Measurements from ENCODE around the gene SCRN2.

The SCRN2 gene

GRCh38 chr17:47802341-47803022 is 38.6 kb downstream of the SCRN2 start:
- DNase-seq: peak; percentile 89

- no peak for DNase-seq
Measured at GRCh38 chr17:47801906-47802305, 39.2 kb downstream of the SCRN2 start.

GRCh38 chr17:47801176-47801765 is 39.8 kb downstream of the SCRN2 start:
- no peak for DNase-seq

- DNase-seq: no peak
Measured at GRCh38 chr17:47800686-47801085, 40.4 kb downstream of the SCRN2 start.

- no peak for DNase-seq
Measured at GRCh38 chr17:47797797-47798196, 43.3 kb downstream of the SCRN2 start.

GRCh38 chr17:47792979-47793378 is 48.1 kb downstream of the SCRN2 start:
- DNase-seq: no peak

GRCh38 chr17:47792457-47792856 is 48.6 kb downstream of the SCRN2 start:
- no peak for DNase-seq

GRCh38 chr17:47791025-47791424 is 50.0 kb downstream of the SCRN2 start:
- no peak for DNase-seq

GRCh38 chr17:47789611-47790561 is 51.2 kb downstream of the SCRN2 start:
- DNase-seq: peak; percentile 86

Data from NCI-H69 (cell line).